Hematopoietic multipotent progenitor cell (in vitro differentiated cells): ENCODE results near the gene APAF1. TPM values are rescaled to one million over a fixed set of nuclear protein-coding genes. Genes with fewer than 3 reads are reported as not detected.
"Not testable (repeated sequence)": the region's sequence is repeated elsewhere in the genome, so short reads cannot be mapped to it uniquely, and the experiment has no call there.

Experiments used
- DNase-seq, 3 donors: peaks; one replicate each; pipeline ENCODE4 v3.0.0-alpha.2; 2011 to 2015; ENCODE audit warnings: low read depth in 2 of 3, low spot score in 2 of 3
- total RNA-seq: library from RNA; depleted of rRNA; stranded (reverse); fragments of >200 nt; gene quantifications from one replicate; pipeline ENCODE4 v1.2.3, GENCODE V29; 2012

The APAF1 gene
- 10.2 TPM for total RNA-seq

DNA sequence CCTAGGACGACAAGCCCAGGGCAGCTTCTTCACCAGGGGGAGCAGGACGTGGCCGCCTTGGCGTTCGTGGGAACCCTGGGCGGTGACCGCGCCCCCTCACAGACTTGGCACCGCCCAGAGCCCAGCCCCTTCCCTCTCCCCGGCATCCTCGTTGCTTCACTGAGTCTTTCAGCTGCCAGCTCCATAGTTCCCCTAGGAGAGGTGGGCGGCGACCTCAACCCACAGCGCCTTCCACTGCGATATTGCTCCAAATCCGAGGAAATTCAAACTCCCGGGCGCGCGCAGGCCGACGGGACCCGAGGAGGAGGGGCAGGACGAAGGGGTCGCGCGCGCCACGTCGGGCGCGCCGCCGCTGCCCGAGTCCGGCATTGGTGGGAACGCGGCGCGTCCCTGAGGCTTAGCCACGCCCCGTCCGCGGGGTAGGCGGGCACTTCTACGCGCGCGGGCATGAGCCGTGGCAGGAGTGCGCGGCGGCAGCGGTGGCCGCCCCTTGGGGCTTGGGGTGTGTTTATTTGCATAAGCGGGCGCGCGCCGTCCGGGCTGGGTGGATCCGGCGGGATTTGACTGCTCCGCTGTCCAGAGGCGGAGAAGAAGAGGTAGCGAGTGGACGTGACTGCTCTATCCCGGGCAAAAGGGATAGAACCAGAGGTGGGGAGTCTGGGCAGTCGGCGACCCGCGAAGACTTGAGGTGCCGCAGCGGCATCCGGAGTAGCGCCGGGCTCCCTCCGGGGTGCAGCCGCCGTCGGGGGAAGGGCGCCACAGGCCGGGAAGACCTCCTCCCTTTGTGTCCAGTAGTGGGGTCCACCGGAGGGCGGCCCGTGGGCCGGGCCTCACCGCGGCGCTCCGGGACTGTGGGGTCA, at the start of gene APAF1, which contains the start of gene IKBIP:
TSS of gene APAF1 (plus strand) at position 579 of the 860 bp plus-strand sequence. CDS start 3,070 bp downstream, outside the sequence.
TSS of gene IKBIP (minus strand) at position 77 of the 860 bp plus-strand sequence. CDS start 87 bp downstream, outside the sequence.
- DNase-seq: peak; percentile 90 to 96 (median 95)

DNA sequence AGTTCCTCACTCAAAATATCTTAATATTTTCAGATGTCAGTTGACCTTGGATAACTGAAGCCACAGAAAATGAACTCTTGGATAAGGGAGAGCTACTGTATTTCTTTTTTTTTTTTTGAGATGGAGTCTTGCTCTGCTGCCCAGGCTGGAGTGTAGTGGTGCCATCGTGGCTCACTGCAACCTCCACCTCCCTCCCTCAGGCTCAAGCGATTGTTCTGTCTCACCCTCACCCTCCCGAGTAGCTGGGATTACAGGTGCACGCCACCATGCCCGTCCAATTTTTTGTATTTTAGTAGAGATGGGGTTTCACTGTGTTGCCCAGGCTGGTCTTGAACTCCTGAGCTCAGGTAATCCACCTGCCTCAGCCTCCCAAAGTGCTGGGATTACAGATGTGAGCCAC, 47.8 kb upstream of the APAF1 start:
- not testable (repeated sequence) for DNase-seq

GRCh38 chr12:98601924-98602323, 43.2 kb upstream of the APAF1 start:
- no peak for DNase-seq

DNA sequence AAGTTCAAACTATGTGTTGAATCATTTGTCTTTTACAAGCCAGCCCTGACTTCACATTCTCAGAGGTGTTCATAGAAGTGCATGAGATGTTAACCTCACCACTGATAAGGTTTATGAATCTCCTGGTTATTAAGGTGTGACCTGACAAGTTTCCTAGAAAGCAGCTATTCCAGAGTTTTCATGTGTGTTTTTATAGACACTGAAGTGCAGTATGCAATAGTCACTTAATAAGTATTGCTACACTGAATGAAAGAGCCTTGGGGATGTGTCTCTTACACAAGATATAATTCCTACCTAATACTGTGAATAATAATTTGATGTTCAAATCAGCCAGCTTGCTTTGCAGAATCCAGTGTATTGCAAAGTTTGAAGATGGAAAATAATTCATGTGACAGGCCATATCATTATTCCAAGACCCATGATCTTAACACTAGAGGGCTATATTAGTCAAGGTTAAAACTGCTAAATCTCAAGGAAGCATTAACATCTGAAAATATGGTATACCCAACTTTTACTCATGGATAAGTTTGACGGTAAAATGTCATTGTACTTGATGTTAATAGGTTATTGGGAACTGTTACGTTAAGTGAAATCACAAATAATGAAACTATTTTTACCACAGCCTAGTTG, 38.6 kb upstream of the APAF1 start:
- peak in 1 of 3 donors; percentile 31 for DNase-seq

DNA sequence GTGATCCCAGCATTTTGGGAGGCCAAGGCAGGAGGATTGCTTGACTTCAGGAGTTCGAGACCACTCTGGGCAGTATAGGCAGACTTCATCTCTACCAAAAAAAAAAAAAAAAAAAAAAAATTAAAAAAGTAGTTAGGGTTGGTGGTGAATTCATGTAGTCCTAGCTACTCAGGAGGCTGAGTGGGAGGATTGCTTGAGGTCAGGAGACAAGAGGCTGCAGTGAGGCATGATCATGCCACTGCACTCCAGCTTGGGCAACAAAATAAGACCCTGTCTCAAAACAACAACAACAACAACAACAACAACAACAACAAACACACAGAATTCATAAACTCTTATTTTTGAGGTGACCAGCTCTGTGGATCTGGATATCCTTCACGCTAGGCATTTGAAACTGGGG, 34.5 kb upstream of the APAF1 start:
- DNase-seq: no peak

- DNase-seq: no peak
These were observed 32.3 kb upstream of the APAF1 start for GRCh38 chr12:98612696-98613334.

DNA sequence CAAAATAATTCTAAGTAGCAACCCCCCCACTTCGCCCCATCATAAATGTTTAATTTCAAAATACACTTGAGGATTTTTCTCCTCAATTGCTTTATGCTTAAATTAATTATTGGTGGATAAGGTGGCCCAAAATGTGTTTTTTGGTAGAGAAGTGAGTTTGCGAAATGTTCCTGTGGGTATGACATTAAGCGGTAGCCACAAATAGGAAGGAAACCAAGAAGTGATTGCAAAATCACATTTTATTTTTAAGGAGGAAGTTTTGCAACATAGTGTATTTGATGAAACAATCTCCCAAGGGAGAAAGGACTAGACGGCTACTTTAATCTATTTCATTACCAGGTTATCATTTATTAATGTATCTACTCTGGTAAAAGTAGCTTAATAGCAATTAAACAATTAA, 26.1 kb upstream of the APAF1 start:
- peak in 1 of 3 donors; percentile 51 for DNase-seq

- no peak for DNase-seq
These were observed 9.3 kb upstream of the APAF1 start for GRCh38 chr12:98635657-98636323.

GRCh38 chr12:98637068-98637467, 8.0 kb upstream of the APAF1 start:
- no peak for DNase-seq

DNA sequence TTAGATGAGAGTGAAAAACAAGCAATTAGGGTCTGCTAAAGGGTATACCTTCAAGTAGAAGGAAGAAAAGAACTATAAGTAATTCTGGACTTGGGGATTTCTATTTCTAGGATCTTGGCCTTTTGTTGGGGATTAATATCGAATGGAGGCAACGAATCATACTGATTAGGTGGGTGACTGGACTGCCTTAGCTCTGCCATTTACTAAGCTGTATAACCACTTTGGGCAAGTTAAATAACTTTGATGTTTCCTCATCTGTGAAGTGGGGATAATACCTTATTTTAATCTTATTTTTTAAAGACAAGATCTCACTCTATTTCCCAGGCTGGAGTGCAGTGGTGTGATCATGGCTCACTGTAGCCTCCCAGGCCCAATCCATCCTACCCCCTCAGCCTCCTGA, 7.1 kb upstream of the APAF1 start:
- no peak for DNase-seq

GRCh38 chr12:98639491-98639890, 5.6 kb upstream of the APAF1 start:
- DNase-seq: no peak

DNA sequence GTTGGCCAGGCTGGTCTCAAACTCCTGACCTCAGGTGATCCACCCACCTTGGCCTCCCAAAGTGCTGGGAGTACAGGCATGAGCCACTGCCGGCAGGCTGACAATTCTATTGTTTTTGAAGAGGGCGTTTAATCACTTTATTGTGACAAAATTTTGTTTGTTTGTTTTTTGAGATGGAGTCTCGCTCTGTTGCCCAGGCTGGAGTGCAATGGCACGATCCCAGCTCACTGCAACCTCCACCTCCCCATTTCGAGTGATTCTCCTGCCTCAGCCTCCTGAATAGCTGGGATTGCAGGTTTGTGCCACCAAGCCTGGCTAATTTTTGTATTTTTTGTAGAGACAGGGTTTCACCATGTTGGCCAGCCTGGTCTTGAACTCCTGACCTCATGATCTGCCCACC, 2.3 kb upstream of the APAF1 start:
- not testable (repeated sequence) for DNase-seq

- DNase-seq: no peak
These were observed 718 bp upstream of the APAF1 start for GRCh38 chr12:98644433-98644711.

- peak in 1 of 3 donors; percentile 32 for DNase-seq
These were observed 530 bp downstream of the APAF1 start for GRCh38 chr12:98645572-98646067.

GRCh38 chr12:98646294-98647090, 1.4 kb downstream of the APAF1 start:
- DNase-seq: peak in 1 of 3 donors; percentile 14

GRCh38 chr12:98651328-98651727, 6.2 kb downstream of the APAF1 start:
- DNase-seq: no peak

DNA sequence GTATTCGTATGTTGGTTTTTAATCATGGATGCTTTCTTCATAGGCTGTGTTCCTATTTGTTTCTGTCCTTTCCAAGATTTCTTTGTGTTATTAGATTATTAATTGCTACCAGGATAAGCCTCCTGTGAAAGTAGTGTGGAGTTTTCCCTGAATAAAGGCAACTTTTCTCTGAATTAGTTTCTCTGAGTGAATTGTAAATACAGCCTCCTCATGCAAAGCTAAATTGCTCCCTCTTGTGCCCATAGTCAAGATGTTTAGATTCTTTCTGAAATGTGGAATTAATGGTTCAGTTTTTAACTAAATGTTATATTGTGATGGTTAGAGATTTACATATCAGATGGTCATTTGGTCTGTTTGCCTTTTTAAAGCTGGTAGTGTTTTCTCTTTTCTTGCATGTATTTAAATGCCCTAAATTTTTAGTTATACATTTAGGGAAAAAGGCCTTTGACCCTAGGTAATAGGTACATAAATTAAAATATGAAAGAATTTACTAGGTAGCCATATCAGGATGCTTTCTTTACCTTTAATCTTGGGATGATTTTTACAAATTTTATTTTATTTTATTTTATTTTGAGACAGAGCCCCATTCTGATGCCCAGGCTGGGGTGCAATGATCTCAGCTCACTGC, 8.9 kb downstream of the APAF1 start:
- peak in 2 of 3 donors; percentile 50 to 83 for DNase-seq

- DNase-seq: peak in 1 of 3 donors; percentile 2
These were observed 11.4 kb downstream of the APAF1 start for GRCh38 chr12:98656289-98657101.

GRCh38 chr12:98660521-98660920, 15.4 kb downstream of the APAF1 start:
- no peak for DNase-seq
